Measurements from ENCODE around the gene DIP2C.
"Not testable (repeated sequence)": the region's sequence is repeated elsewhere in the genome, so short reads cannot be mapped to it uniquely, and the experiment has no call there.

Gene DIP2C

GRCh38 chr10:282294-283139 is 407.0 kb downstream of the DIP2C start:
- DNase-seq: no peak

DNA sequence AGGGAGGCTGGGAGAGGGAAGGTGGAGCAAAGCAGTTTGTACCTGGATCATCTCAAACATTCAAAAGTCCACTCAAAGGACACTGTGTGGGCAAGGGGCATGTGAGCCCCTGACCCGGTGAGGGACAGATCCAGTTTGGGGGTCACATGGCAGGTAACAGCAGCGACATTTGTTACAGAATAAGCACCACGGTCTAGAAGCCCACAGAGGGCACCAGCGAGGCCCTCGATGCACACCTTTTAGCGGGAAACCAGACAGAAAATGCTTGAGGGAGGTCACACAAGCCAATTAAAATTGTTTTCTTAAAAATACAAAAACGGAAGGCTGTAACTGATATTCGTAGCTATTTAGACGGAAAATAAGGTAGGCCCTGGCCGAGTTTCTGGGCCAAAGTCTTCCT is 409.8 kb downstream of the DIP2C start:
- no peak for DNase-seq

- no peak for DNase-seq
Observed at GRCh38 chr10:279232-279631, 410.2 kb downstream of the DIP2C start.

DNA sequence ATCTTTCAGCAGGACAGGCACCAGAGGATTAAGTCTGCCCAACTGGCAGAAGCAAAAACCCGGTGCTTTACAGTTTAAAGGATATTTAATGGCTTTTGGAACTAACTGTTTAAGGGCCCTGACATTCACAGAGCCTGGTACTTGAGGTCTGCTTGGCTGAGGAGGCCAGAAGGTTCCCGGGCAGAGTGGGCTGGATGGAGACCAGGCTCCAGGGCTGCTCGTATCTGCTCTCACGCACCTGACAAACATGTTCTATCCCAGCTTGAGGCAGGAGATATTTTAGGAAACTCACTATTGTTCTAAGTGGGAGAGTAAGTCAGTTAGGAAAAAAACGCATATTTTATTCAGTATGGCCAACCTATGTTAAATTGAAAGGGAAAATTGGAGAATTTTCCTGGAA is 410.8 kb downstream of the DIP2C start:
- no peak for DNase-seq

- DNase-seq: no peak
Observed at GRCh38 chr10:277963-278362, 411.5 kb downstream of the DIP2C start.

DNA sequence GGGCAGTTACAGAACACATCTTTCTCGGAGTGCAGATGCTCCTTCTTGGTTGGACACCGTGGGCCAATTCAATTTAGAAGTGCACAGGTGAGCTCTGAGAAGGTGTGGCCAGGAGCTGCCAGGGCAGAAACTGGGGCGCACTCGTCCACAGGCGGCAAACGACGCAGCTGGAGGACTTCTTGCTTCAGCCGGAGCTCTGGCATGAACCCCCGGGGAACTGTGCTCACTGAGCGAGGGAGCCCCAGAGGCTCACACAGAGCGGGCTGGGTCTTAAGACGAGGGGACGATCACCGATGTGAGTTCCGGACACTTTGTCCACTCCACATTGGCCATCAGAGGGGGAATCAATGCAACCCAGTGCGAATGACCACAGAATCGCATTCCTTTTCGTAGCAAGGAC is 413.8 kb downstream of the DIP2C start:
- DNase-seq: no peak

GRCh38 chr10:274866-275265 is 414.6 kb downstream of the DIP2C start:
- DNase-seq: no peak

DNA sequence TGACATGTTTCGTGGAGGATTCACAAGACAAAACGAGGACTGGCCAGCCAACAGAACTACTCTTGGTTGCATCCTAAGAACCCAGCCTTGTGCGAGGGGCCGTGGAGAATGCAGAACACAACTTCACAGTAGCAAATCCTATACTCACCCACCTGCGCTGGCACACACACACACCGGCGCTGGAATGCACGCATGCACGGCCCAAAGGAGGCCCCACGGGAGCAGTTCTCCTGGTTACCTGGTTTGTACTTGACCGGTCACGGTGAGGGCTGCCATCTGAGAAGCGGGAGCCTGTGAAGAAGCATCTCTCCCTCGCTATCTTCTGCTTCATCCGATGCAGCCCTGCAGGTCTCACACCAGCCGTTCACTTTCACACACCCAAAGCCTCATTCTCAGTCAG is 416.4 kb downstream of the DIP2C start:
- no peak for DNase-seq

DNA sequence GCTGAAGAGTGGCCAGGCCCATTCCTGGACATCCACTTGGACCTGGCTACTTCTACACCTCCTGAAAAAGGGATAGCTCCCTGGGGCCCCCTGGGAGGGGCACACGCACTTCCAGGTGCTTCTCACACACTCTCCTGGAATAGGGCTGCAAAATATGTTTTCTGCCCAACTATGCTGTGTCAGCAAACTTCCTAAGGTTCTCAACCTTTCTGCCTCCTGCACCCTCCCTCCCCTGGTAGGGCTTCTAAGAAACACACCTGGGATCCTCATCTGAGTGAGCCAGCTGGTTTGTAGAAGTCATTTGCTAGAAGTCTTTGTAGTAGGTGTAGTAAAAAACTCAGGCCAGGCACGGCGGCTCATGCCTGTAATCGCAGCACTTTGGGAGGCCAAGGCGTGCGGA is 417.7 kb downstream of the DIP2C start:
- DNase-seq: no peak

DNA sequence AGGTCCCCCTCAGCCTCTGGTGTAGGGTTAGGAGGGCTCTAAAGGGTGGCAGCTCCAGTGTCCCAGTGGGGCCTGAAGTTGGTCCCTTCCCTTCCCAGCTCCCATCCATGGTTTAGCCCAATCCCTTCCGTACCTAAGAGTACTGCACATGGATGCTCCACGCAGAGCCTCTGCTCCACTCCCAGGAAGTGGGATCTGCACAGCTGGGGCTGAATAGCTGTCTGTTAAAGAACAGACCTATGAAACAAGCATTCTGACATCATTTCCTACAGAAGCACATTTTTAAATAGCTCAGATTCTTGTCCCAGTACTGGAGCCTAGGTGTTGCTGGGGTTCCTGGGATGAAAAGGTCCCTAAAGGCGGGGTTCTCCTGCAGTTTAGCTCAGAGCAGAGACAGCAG is 418.3 kb downstream of the DIP2C start:
- DNase-seq: no peak

DNA sequence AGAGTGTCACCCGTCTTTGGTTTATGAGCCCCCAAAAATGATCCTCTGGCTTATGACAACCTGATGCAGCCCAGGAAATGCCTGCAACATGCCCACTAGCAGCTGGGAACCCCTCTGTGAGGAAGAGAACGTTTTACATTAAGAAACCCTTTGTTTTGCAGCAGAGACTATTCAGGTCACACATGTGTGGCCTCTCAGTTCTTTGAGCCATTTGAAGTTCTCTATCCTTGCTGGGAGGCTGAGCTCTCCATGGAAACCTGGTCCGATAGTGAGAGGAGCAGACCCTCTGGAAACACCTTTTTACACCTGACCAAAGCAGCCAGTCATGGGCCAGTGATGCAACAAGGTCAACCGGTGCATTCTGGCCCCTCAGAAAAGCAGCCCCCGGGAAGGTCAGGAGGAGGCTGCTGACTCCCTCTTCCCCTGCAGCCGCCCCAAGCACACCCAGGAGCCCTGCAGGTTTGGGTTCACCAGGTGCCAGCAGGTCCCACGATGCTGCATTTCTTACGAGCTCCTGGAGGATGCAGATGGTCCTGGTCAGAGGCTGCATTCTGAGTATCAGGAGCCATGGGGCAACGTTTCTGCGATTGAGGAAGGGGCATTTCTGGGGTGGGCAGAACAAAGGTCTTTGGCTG is 419.9 kb downstream of the DIP2C start:
- no peak for DNase-seq

GRCh38 chr10:267705-268104 is 421.8 kb downstream of the DIP2C start:
- no peak for DNase-seq

DNA sequence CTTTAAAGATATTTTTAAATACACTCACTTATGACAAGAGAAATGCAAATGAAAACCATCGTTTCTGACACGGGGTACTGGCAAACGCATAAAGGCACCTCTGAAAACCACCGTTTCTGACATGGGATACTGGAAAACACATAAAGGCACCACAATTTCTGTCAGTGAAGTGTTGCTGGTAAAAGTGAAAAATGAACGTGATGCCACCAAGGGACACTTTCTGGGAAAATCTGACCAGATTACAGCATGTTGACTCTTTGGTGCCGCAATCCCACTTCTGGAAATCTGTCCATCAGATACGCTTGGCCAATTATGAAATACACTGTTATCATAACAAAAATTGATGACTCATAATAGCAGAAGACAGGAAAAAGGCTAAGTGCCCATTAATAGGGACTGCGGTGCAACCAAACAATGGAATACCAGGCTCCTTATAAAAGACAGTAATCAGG is 422.5 kb downstream of the DIP2C start:
- DNase-seq: no peak

DNA sequence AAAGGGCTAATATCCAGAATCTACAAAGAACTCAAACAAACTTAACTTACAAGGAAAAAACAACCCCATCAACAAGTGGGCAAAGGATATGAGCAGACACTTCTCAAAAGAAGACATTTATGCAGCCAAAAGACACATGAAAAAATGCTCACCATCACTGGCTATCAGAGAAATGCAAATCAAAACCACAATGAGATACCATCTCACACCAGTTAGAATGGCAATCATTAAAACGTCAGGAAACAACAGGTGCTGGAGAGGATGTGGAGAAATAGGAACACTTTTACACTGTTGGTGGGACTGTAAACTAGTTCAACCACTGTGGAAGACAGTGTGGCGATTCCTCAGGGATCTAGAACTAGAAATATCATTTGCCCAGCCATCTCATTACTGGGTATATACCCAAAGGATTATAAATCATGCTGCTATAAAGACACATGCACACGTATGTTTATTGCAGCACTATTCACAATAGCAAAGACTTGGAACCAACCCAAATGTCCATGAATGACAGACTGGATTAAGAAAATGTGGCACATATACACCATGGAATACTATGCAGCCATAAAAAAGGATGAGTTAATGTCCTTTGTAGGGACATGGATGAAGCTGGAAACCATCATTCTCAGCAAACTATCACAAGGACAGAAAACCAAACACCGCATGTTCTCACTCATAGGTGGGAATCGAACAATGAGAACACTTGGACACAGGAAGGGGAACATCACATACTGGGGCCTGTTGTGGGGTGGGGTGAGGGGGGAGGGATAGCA is 423.5 kb downstream of the DIP2C start:
- not testable (repeated sequence) for DNase-seq

DNA sequence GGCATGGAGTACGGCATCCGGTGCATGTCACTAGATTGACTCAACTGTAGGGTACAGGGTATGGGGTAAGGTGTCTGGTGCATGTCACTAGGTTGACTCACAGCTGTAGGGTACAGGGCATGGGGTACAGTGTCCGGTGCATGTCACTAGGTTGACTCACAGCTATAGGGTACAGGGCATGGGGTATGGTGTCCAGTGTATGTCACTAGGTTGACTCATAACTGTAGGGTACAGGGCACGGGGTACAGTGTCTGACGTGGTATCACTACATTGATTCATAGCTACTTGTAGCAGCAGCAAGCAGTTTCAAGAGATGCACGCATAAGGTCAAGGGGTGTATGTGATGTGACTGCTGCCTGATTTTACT is 424.4 kb downstream of the DIP2C start:
- DNase-seq: not testable (repeated sequence)

DNA sequence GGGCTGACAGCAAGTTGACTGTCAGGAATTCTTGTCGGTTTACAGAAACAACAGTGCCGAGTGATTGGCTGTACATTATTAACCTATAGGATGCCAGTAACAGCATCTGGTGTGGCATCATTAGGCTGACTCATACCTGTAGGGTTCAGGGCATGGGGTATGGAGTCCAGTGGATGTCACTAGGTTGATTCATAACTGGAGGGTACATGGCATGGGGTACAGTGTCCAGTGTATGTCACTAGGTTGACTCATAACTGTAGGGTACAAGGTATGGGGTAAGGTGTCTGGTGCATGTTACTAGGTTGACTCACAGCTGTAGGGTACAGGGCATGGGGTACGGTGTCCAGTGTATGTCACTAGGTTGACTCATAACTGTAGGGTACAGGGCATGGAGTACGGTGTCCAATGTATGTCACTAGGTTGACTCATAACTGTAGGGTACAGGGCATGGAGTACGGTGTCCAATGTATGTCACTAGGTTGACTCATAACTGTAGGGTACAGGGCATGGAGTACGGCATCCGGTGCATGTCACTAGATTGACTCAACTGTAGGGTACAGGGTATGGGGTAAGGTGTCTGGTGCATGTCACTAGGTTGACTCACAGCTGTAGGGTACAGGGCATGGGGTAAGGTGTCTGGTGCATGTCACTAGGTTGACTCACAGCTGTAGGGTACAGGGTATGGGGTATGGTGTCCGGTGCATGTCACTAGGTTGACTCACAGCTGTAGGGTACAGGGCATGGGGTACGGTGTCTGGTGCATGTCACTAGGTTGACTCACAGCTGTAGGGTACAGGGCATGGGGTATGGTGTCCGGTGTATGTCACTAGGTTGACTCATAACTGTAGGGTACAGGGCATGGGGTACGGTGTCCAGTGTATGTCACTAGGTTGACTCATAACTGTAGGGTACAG is 425.1 kb downstream of the DIP2C start:
- not testable (repeated sequence) for DNase-seq

DNA sequence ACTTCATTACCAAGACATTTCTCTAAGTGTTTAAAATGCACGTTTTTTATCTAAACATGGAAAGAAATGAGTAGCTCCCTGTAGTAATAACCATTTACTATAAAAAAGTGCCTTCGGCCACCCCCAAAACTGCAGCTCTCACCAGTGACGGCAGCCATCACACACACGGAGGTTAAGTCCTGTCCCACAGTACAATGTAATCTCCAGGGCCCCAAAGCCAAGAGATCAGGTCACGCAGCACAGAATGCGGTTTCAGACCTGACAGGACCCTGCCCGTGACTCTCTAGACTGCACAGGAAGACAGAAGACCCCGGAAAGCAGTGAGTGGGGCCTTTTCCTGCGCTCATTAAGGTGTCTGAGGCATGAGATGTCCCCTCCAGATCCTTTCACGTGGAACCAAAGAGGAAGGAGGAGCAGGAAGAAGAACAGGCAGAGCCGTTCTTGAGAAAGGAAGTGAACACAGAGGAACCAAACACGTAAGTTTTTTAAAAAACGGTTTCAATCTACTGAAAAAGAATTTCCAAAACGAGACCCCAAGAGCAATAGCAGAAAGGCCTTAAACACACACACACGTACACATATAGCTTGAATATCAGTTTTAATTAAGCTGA is 428.5 kb downstream of the DIP2C start:
- no peak for DNase-seq

GRCh38 chr10:251982-252582 is 437.4 kb downstream of the DIP2C start:
- DNase-seq: no peak

GRCh38 chr10:248307-248706 is 441.2 kb downstream of the DIP2C start:
- DNase-seq: no peak

GRCh38 chr10:247480-247879 is 442.0 kb downstream of the DIP2C start:
- DNase-seq: no peak

- no peak for DNase-seq
Observed at GRCh38 chr10:246431-246830, 443.0 kb downstream of the DIP2C start.

- no peak for DNase-seq
Observed at GRCh38 chr10:244227-244626, 445.2 kb downstream of the DIP2C start.

Data from NCI-H1105 (cell line).